ENCODE results near the gene ATP11B.
A peak's percentile ranks its signal among the peaks of the same experiment; 100 is the strongest.

ATP11B gene

DNA sequence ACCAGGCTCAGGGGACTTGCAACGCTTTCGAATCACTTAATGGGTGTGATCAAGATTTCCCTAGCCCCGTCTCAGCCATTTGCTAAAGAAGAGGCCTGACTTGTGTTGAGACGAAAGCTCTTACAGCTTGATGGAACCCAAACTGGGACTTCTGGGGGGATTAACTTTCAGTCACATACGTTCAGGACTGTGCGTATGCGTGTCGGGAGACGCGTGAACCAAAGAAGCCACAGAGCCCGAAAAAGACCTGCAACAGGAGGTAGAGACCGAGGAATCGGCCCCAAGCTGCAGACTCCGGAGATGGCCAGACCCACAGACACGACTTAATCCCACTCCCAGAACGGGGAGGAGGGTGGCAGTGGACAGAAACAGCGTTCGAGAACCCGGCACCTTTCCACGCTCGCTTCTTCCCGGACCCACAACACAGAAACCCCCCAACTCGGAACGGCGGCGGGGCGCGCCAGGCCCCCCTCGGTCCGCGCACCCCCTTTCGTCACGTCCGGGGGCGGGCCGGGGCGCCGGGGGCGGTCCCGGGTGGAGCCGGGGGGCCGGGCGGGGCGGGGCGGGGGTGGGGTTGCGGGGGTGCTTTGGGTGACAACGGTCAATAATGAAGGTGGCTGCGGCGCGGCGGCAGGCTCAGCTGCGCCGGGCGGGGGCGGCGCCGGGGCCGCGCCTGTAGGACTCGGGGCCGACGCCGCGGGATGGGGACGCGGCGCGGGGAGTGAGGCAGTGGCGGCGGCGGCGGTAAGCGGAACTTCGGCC lies at the start of gene ATP11B:
Gene ATP11B (plus strand): TSS at position 604 of the 762 bp plus-strand sequence. CDS start 256 bp downstream, outside the sequence.
- peak; percentile 77 to 81 for DNase-seq (ENCODE audit: low spot score in 2 of 2)
- H3K27ac Mint-ChIP-seq, result peak within 1 kb of the TSS; percentile 97

DNA sequence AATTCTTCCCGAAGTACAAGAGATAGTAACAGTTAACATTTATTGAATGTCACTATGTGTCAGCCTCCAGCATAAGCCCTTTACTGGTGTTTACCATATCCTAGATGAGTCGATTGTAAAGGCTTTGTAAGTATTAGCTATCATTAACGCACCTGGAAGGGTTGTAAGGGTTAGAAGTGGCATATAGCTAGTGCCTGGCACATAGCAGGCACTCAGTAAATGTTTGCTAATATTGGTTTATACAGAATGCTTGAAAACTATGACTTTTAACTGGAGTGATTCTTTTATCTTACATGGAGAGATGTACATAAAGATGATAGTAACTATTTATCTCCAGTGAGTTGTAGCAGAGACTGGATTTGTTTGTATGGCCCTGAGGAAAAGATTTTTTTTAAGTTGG lies 46.3 kb upstream of the ATP11B start:
- no peak overlapping the region for H3K4me3 Mint-ChIP-seq
- no peak for ATAC-seq (ENCODE audit: low read depth)
- no peak for DNase-seq (ENCODE audit: low spot score in 2 of 2)
- no peaks in the 10 kb centered on the region for H3K4me1 Mint-ChIP-seq
- H3K27me3 Mint-ChIP-seq, result no peaks in the 10 kb centered on the region
- no peaks in the 10 kb centered on the region for H3K9me3 Mint-ChIP-seq
- H3K27ac Mint-ChIP-seq, result no peak overlapping the region
- peaks cover 1% of the 10 kb centered on the region for H3K36me3 Mint-ChIP-seq

More for the DNA sequence above, at the start of gene ATP11B:
- peak; percentile 72 for ATAC-seq (ENCODE audit: low read depth)
- no peaks in the 10 kb centered on the region for H3K9me3 Mint-ChIP-seq
- peaks cover 19% of the 10 kb centered on the region for H3K4me1 Mint-ChIP-seq
- H3K36me3 Mint-ChIP-seq, result no peaks in the 10 kb centered on the region
- H3K4me3 Mint-ChIP-seq, result peak within 1 kb of the TSS; percentile 98
- H3K27me3 Mint-ChIP-seq, result no peaks in the 10 kb centered on the region

DNA sequence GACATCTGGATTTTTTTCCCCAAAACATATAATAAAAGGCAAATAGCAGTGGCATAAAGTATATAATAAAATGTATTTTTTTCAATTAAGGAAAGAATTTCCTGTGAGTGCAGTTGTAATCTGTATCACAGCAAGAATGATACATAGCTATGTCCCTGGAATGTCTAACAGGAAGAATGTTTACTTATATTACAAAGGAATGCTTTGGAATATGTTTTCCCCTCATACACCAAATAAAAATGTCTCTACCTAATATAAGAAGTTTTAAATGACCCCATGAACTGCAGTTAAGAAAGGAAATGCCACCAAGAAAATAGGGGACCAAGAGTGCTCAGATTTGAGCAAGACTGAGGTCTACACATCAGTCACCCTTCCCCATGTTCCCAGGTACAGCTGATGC lies 38.0 kb upstream of the ATP11B start:
- peaks cover 1% of the 10 kb centered on the region for H3K9me3 Mint-ChIP-seq
- H3K4me1 Mint-ChIP-seq, result no peaks in the 10 kb centered on the region
- no peaks in the 10 kb centered on the region for H3K36me3 Mint-ChIP-seq
- H3K4me3 Mint-ChIP-seq, result no peak overlapping the region
- no peak for DNase-seq (ENCODE audit: low spot score in 2 of 2)
- H3K27me3 Mint-ChIP-seq, result no peaks in the 10 kb centered on the region
- no peak overlapping the region for H3K27ac Mint-ChIP-seq
- no peak for ATAC-seq (ENCODE audit: low read depth)

DNA sequence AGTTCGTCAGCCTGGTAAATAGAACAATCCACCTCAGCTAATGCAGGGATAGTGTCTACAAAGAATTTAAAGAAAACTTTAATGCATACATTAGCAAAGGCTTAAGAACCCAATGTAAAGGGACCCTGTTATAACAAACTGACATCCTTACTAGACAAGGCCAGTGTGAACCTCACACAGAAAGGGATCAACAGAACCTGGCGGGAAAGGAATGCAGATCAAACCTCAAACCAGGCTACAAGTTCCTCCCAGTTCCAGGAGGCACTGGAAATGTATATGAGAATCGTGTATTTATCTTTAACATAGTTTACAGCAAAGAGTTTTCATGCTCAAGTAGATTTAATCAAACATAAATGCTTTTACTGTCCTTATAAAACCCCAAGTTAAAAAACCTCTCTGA lies 37.6 kb upstream of the ATP11B start:
- H3K4me1 Mint-ChIP-seq, result no peaks in the 10 kb centered on the region
- H3K9me3 Mint-ChIP-seq, result peaks cover 1% of the 10 kb centered on the region
- H3K4me3 Mint-ChIP-seq, result no peak overlapping the region
- H3K27me3 Mint-ChIP-seq, result no peaks in the 10 kb centered on the region
- ATAC-seq (ENCODE audit: low read depth) (no peak), DNase-seq (ENCODE audit: low spot score in 2 of 2) (no peak)
- no peak overlapping the region for H3K27ac Mint-ChIP-seq
- no peaks in the 10 kb centered on the region for H3K36me3 Mint-ChIP-seq

DNA sequence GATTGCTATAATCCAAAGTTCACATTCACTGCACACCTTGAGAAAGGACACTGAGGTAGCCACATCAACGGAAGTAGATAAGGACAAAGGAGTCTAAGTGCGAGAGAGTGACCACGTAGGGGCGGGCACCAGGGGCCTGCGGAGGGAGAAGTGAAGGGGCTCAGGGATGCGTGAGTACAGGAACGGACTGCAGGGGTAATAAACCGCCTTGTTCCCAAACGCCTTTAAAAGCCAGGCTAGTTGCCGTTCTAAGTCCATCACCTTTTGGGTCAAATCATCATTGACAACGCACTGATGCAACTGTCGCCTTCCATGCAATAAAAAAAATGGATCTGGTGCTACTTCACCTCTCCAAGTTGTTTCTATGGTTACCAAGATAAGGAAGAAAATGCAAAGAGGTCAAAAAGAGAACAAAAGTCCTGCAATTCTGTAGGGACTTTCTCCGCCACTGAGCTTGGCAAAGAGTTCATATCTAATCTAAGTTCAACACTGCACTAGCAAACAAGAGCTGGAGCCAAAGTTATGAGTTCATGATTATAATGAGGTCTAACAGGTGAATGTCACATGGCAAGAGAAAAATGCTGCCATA lies 32.6 kb upstream of the ATP11B start:
- DNase-seq (ENCODE audit: low spot score in 2 of 2), result no peak
- ATAC-seq (ENCODE audit: low read depth), result no peak
- no peak overlapping the region for H3K27ac Mint-ChIP-seq
- H3K4me1 Mint-ChIP-seq, result no peaks in the 10 kb centered on the region
- H3K27me3 Mint-ChIP-seq, result peaks cover 3% of the 10 kb centered on the region
- H3K36me3 Mint-ChIP-seq, result no peaks in the 10 kb centered on the region
- no peak overlapping the region for H3K4me3 Mint-ChIP-seq
- H3K9me3 Mint-ChIP-seq, result no peaks in the 10 kb centered on the region

DNA sequence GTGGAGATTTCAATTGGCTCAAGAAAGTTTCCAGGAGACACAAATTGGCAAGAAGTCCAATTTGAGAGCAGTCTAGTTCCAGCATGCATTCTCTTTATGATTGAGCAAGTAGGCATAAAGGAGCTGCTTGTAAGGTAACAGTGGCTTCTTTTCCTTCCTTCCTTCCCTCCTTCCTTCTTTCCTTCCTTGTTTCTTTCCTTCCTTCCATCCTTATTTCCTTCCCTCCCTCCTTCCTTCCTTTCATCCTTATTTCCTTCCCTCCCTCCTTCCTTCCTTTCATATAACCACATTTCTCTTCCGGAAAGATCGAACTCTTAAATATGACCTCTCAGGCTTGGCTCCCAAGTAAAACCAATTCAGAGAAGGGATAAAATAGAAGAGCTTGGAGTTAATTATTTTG lies 29.4 kb upstream of the ATP11B start:
- ATAC-seq (ENCODE audit: low read depth) (no peak), DNase-seq (ENCODE audit: low spot score in 2 of 2) (no peak)
- Mint-ChIP-seq H3K9me3 (no peaks in the 10 kb centered on the region), H3K4me1 (no peaks in the 10 kb centered on the region), H3K36me3 (no peaks in the 10 kb centered on the region), H3K27me3 (peaks cover 3% of the 10 kb centered on the region), H3K4me3 (no peak overlapping the region), H3K27ac (no peak overlapping the region)

DNA sequence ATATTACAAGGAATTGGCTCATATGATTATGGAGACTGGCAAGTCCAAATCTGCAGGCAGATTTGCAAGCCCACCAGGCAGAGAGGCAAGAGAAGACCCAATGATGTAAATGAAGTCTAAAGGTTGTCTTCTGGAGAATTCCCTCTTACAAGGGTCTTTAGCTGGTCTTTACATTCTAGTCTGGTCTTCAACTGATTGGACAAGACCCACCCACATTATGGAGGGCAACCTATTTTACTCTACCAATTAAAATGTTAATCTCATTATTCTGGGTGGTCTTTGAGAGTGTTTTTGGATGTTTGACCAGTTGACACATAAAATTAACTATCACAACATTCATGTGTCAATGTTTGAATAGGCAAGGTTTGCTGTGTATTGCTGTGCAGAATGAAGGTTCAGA lies 28.0 kb upstream of the ATP11B start:
- H3K4me3 Mint-ChIP-seq, result no peak overlapping the region
- H3K4me1 Mint-ChIP-seq, result no peaks in the 10 kb centered on the region
- H3K27ac Mint-ChIP-seq, result no peak overlapping the region
- no peaks in the 10 kb centered on the region for H3K36me3 Mint-ChIP-seq
- DNase-seq (ENCODE audit: low spot score in 2 of 2) (no peak), ATAC-seq (ENCODE audit: low read depth) (no peak)
- H3K27me3 Mint-ChIP-seq, result peaks cover 3% of the 10 kb centered on the region
- no peaks in the 10 kb centered on the region for H3K9me3 Mint-ChIP-seq

DNA sequence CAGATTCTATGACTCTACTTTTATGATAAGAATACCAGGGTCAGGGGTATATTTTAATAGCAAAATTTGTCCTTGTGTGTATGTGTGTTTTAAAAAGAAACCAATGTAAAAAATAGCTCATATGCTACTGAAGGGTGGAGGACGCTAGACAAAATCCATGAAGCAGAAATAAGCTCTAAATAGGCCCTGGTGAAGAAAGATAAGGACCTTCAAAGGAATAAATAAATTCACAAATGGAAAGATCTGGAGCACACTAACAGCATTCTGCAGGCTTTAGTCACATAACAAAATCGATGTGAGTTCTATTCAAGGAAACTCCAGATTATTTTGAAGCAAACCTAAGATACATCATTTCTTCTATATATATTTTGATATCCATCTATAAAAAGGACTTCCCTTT lies 27.2 kb upstream of the ATP11B start:
- H3K27me3 Mint-ChIP-seq, result peaks cover 3% of the 10 kb centered on the region

DNA sequence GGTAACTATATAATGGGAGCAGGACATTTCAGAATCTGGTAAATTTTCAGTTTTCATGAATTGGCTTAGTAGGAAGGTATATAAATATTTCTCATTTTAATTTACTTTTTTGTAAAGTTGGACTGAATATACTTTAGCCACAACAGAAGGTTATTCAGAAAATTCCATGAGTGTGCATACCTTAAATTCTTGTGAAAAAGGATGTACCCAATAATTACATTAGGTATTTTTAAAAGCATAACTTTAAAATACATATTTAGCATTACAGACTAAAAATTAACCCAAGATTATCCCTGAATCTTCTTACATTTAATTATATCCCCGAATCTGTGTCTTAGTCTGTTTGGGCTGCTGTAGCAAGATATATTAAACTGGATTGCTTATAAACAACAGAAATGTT lies 24.9 kb upstream of the ATP11B start:
- H3K4me3 Mint-ChIP-seq, result no peak overlapping the region
- H3K4me1 Mint-ChIP-seq, result no peaks in the 10 kb centered on the region
- H3K9me3 Mint-ChIP-seq, result no peaks in the 10 kb centered on the region
- H3K36me3 Mint-ChIP-seq, result no peaks in the 10 kb centered on the region
- DNase-seq (ENCODE audit: low spot score in 2 of 2), result no peak
- ATAC-seq (ENCODE audit: low read depth), result no peak
- H3K27me3 Mint-ChIP-seq, result peaks cover 3% of the 10 kb centered on the region
- H3K27ac Mint-ChIP-seq, result no peak overlapping the region

More for the DNA sequence above, 27.2 kb upstream of the ATP11B start:
- no peak for ATAC-seq (ENCODE audit: low read depth)
- no peak for DNase-seq (ENCODE audit: low spot score in 2 of 2)
- H3K36me3 Mint-ChIP-seq, result no peaks in the 10 kb centered on the region
- H3K27ac Mint-ChIP-seq, result no peak overlapping the region
- no peaks in the 10 kb centered on the region for H3K9me3 Mint-ChIP-seq
- H3K4me3 Mint-ChIP-seq, result no peak overlapping the region
- H3K4me1 Mint-ChIP-seq, result no peaks in the 10 kb centered on the region

DNA sequence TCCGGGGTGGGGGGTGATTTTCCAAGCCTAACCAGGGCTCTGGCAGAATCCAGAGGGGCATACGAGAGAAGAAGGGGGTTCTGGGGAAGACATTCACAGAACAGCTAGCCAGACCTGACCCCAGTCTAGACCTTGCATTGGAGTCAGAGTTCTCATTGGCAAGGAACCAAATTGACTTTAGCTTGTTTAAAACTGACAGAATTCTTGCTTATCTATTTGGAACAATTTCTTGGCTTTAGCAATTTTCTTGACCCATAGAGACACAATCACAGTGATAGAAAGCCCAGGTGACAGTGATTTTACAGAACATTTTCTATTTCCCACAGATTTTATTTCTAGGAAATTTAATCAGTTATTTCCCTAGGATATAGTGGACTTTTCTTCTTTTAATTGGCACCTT lies 23.6 kb upstream of the ATP11B start:
- Mint-ChIP-seq H3K36me3 (no peaks in the 10 kb centered on the region), H3K27me3 (no peaks in the 10 kb centered on the region), H3K4me1 (no peaks in the 10 kb centered on the region), H3K9me3 (peaks cover under 1% of the 10 kb centered on the region), H3K27ac (no peak overlapping the region), H3K4me3 (no peak overlapping the region)
- DNase-seq (ENCODE audit: low spot score in 2 of 2) (no peak), ATAC-seq (ENCODE audit: low read depth) (no peak)

DNA sequence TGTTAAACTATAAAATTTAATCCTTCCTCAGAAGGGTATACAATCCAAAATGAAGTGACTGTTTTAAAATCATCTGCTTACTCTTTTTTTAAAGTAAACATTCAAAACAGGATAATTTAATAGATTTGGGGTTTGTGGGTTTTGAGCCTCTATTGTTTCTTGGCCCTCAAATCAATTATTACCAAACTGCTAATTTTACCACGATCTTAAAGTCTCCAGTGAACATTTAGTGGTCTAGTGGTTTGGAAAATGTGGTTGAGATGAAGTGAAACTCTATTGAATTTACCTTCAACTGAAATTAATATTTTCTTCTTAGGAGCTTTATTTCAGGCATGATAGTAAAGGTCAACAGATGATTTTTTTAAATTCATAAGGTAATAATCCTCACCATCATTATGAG lies 11.2 kb upstream of the ATP11B start:
- no peak overlapping the region for H3K4me3 Mint-ChIP-seq

DNA sequence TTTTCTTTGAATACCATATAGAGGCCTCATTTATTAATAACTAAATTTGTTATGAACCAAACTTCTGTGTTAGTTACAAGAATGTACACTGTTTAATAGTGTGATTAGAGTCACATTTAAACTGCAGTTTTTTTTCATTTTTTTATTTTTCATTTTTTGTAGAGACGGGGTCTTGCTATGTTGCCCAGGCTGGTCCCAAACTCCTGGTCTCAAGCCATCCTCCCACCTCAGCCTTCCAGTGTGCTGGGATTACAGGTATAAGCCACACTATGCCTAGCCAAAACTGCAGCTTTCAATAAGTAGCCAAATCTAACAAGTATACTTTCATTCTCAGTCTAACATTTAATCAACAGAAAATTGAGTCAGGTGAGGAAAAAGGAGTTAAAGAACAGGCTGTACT lies 10.2 kb upstream of the ATP11B start:
- ATAC-seq (ENCODE audit: low read depth) (no peak), DNase-seq (ENCODE audit: low spot score in 2 of 2) (no peak)
- H3K9me3 Mint-ChIP-seq, result no peaks in the 10 kb centered on the region
- no peak overlapping the region for H3K4me3 Mint-ChIP-seq
- no peaks in the 10 kb centered on the region for H3K36me3 Mint-ChIP-seq
- peaks cover 10% of the 10 kb centered on the region for H3K27me3 Mint-ChIP-seq
- H3K4me1 Mint-ChIP-seq, result peaks cover 6% of the 10 kb centered on the region
- H3K27ac Mint-ChIP-seq, result no peak overlapping the region

More for the DNA sequence above, 11.2 kb upstream of the ATP11B start:
- H3K4me1 Mint-ChIP-seq, result peaks cover 2% of the 10 kb centered on the region
- DNase-seq (ENCODE audit: low spot score in 2 of 2) (no peak), ATAC-seq (ENCODE audit: low read depth) (no peak)
- no peaks in the 10 kb centered on the region for H3K9me3 Mint-ChIP-seq
- H3K27ac Mint-ChIP-seq, result no peak overlapping the region
- no peaks in the 10 kb centered on the region for H3K36me3 Mint-ChIP-seq
- peaks cover 10% of the 10 kb centered on the region for H3K27me3 Mint-ChIP-seq

DNA sequence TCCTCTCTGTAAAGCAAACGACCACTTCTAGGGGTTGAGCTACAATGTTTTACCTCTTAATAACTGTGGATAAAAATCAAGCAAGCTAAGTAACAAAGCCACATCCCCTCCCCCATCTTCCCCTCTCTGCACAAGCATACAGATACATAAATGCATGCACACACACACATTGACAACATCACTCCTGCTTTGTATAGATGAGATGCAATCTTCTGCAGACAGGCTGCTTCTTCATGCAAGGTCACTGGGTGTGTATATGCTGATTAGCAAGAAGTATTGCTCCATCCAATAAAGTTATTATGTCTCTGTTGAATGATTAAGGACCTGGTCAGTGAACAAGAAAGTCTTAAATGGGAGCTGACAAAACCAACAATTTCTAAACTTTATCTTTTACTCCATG lies 8.8 kb upstream of the ATP11B start:
- H3K9me3 Mint-ChIP-seq, result no peaks in the 10 kb centered on the region
- H3K36me3 Mint-ChIP-seq, result no peaks in the 10 kb centered on the region
- H3K4me1 Mint-ChIP-seq, result peaks cover 9% of the 10 kb centered on the region
- ATAC-seq (ENCODE audit: low read depth), result no peak
- no peak overlapping the region for H3K27ac Mint-ChIP-seq
- H3K27me3 Mint-ChIP-seq, result peaks cover 10% of the 10 kb centered on the region
- H3K4me3 Mint-ChIP-seq, result no peak overlapping the region
- no peak for DNase-seq (ENCODE audit: low spot score in 2 of 2)

DNA sequence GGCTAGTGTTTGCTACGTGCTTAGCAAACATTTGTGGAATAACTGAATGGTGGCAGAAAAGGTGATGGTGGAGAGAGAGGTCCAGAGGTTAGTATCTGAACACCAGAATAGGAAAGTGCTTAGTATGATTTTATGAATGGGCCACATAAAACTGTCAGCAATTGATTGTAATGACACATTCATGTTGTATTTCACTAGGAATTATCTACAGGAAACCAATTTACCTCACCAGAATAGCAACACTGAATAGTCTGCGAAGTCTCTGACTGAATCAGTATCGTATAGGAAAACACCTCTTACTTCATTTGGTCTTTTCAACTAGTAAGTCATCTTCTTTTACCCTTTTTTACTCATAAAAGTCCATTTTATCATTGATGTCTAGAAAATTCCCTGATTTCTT lies 8.2 kb upstream of the ATP11B start:
- Mint-ChIP-seq H3K4me3 (no peak overlapping the region), H3K9me3 (no peaks in the 10 kb centered on the region), H3K4me1 (peaks cover 9% of the 10 kb centered on the region), H3K27ac (no peak overlapping the region), H3K36me3 (no peaks in the 10 kb centered on the region), H3K27me3 (peaks cover 8% of the 10 kb centered on the region)
- DNase-seq (ENCODE audit: low spot score in 2 of 2) (no peak), ATAC-seq (ENCODE audit: low read depth) (no peak)

DNA sequence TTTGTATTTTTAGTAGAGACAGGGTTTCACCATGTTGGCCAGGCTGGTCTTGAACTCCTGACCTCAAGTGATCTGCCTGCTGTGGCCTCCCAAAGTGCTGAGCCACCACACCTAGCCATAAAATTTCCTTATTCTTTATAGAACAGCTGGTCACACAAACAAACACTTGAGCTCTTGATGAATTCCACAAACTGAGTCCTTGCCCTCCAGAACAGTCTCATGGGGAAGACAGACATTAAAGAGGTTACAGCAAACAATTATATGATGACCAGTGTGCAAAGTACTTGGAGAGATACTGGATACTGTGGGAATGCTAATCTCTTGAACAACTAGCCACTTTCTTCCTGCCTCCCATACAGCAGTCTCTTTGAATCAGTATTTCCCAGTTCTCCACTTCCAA lies 7.5 kb upstream of the ATP11B start:
- peaks cover 9% of the 10 kb centered on the region for H3K4me1 Mint-ChIP-seq
- no peak for DNase-seq (ENCODE audit: low spot score in 2 of 2)
- no peak overlapping the region for H3K27ac Mint-ChIP-seq
- no peaks in the 10 kb centered on the region for H3K36me3 Mint-ChIP-seq
- ATAC-seq (ENCODE audit: low read depth), result no peak
- H3K4me3 Mint-ChIP-seq, result no peak overlapping the region
- H3K9me3 Mint-ChIP-seq, result no peaks in the 10 kb centered on the region
- peaks cover 7% of the 10 kb centered on the region for H3K27me3 Mint-ChIP-seq
